Ovary (tissue), 3 donors: ENCODE results near the gene YIPF4.

Experiments
- POLR2A ChIP-seq: fragments of 450-650 bp; IDR thresholded peaks from one replicate; pipeline ENCODE4 v1.6.1; 2017; ENCODE audit warnings: antibody characterized with exemption, mild to moderate bottlenecking, moderate library complexity
- TF ChIP-seq, protein P1 (sequence below), 3 donors: fragments of 450-650 bp in 2 of 3; fragments of 200-600 bp in 1 of 3; IDR thresholded peaks; one replicate each; pipeline versions ENCODE4 v1.5.1 to v1.8.0; 2016 to 2022; ENCODE audit warnings: antibody characterized with exemption in 3 of 3, mild to moderate bottlenecking in 1 of 3
- donor health status: DM: no; HTN: no; CAD: no.

DNA sequence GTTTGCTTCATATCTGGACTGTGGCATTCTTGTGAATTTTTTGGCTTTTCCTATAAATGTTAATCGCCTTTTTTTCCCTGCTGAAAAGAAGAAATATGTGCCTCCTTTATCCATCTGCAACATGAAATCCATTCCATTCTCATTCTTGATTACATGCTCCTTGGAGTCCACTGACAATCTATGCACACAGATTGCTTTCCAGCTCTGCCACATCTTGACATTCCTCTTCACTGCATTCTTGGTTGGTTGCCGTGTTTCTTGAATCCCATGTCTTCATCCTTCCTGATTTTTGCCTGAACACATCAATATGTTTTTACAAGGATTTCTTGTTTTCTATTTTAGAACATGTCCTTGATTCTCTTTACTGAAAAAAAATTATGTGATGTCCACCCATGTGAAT lies 52.4 kb downstream of the YIPF4 start:
- TF ChIP-seq, protein P1, sequence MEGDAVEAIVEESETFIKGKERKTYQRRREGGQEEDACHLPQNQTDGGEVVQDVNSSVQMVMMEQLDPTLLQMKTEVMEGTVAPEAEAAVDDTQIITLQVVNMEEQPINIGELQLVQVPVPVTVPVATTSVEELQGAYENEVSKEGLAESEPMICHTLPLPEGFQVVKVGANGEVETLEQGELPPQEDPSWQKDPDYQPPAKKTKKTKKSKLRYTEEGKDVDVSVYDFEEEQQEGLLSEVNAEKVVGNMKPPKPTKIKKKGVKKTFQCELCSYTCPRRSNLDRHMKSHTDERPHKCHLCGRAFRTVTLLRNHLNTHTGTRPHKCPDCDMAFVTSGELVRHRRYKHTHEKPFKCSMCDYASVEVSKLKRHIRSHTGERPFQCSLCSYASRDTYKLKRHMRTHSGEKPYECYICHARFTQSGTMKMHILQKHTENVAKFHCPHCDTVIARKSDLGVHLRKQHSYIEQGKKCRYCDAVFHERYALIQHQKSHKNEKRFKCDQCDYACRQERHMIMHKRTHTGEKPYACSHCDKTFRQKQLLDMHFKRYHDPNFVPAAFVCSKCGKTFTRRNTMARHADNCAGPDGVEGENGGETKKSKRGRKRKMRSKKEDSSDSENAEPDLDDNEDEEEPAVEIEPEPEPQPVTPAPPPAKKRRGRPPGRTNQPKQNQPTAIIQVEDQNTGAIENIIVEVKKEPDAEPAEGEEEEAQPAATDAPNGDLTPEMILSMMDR (IDR thresholded peaks at IDR 0.05) = no peak
- no peak for TF ChIP-seq POLR2A
